Mammary epithelial cell (primary cell): ENCODE measurements around the gene PP2D1.

Experiments used
- EZH2 ChIP-seq: IDR thresholded peaks from 2 replicates; pipeline ENCODE4 v1.6.1; 2012; ENCODE audit warnings: low read length, inconsistent platforms, borderline replicate concordance
- TF ChIP-seq, protein P1 (sequence below), 2 donors: IDR thresholded peaks in 1 of 2; conservative IDR thresholded peaks in 1 of 2; 2 replicates each; pipeline ENCODE4 v1.5.1; 2011 to 2012; ENCODE audit warnings: inconsistent platforms in 2 of 2, low read length in 2 of 2, mild to moderate bottlenecking in 2 of 2, control low read depth in 1 of 2, low read depth in 1 of 2; ENCODE audit not compliant: insufficient read depth in 1 of 2; ENCODE audit errors: extremely low read depth in 1 of 2

GRCh38 chr3:20039466-20039764, 27.4 kb upstream of the PP2D1 start:
- TF ChIP-seq EZH2 = no peak
- TF ChIP-seq, protein P1, sequence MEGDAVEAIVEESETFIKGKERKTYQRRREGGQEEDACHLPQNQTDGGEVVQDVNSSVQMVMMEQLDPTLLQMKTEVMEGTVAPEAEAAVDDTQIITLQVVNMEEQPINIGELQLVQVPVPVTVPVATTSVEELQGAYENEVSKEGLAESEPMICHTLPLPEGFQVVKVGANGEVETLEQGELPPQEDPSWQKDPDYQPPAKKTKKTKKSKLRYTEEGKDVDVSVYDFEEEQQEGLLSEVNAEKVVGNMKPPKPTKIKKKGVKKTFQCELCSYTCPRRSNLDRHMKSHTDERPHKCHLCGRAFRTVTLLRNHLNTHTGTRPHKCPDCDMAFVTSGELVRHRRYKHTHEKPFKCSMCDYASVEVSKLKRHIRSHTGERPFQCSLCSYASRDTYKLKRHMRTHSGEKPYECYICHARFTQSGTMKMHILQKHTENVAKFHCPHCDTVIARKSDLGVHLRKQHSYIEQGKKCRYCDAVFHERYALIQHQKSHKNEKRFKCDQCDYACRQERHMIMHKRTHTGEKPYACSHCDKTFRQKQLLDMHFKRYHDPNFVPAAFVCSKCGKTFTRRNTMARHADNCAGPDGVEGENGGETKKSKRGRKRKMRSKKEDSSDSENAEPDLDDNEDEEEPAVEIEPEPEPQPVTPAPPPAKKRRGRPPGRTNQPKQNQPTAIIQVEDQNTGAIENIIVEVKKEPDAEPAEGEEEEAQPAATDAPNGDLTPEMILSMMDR (conservative IDR thresholded peaks at IDR 0.05 in 1 of 2, IDR thresholded peaks at IDR 0.05 in 1 of 2; ENCODE audit: extremely low read depth in 1 of 2, insufficient read depth in 1 of 2, low read depth in 1 of 2, low read length in 2 of 2) = no peak
